Fibroblast of mammary gland (primary cell): ENCODE results near the gene DYNLT5.
"Not testable (repeated sequence)": the region's sequence is repeated elsewhere in the genome, so short reads cannot be mapped to it uniquely, and the experiment has no call there.

Source experiments
- DNase-seq: peaks from one replicate; pipeline ENCODE4 v3.0.0-alpha.2; 2010; ENCODE audit warnings: low read depth
- H3K4me3 ChIP-seq: 2 replicates; pipeline ENCODE4 v1.5.1; 2011; ENCODE audit warnings: low read depth, mild to moderate bottlenecking, low read length, moderate library complexity; ENCODE audit not compliant: control insufficient read depth
- TF ChIP-seq, protein P1 (sequence below): conservative IDR thresholded peaks from 2 replicates; pipeline ENCODE4 v1.5.1; 2011; ENCODE audit warnings: low read depth, low read length, inconsistent platforms; ENCODE audit not compliant: control insufficient read depth, insufficient read depth

DYNLT5 gene

DNA sequence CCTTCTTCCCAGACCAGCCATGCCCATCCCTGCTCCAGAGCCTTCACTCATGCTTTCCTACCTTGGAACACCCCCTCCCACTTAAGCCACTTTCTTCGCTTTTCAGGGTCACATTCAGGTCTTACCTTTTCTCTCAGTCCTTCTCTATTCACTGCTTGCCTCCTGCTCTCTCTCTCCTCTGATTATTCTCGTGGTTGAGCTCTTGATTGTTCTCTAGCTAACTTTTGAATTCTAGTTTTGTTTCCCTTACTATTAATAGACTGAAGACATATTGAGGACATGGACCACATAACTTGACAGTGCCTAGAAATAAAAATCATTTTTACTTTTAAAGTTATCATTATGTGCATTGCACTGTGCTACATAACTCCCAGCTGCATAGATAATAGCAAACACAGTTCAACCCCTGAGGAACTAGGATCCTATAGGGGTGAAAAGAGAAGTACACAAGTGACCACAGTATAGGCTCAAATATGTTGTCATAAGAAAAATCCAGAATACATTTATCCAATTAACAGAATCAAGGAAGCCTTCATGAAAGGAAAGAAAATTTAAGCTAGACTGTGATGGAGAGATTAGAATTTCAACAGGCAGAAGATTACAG lies 27.3 kb downstream of the DYNLT5 start:
- no peak overlapping the region for H3K4me3 ChIP-seq
- TF ChIP-seq, protein P1, sequence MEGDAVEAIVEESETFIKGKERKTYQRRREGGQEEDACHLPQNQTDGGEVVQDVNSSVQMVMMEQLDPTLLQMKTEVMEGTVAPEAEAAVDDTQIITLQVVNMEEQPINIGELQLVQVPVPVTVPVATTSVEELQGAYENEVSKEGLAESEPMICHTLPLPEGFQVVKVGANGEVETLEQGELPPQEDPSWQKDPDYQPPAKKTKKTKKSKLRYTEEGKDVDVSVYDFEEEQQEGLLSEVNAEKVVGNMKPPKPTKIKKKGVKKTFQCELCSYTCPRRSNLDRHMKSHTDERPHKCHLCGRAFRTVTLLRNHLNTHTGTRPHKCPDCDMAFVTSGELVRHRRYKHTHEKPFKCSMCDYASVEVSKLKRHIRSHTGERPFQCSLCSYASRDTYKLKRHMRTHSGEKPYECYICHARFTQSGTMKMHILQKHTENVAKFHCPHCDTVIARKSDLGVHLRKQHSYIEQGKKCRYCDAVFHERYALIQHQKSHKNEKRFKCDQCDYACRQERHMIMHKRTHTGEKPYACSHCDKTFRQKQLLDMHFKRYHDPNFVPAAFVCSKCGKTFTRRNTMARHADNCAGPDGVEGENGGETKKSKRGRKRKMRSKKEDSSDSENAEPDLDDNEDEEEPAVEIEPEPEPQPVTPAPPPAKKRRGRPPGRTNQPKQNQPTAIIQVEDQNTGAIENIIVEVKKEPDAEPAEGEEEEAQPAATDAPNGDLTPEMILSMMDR, result no peak

DNA sequence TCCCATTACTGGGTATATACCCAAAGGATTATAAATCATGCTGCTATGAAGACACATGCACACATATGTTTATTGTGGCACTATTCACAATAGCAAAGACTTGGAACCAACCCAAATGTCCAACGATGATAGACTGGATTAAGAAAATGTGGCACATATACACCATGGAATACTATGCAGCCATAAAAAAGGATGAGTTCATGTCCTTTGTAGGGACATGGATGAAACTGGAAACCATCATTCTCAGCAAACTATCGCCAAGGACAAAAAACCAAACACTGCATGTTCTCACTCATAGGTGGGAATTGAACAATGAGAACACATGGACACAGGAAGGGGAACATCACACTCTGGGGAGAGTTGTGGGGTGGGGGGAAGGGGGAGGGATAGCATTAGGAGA lies 33.5 kb downstream of the DYNLT5 start:
- H3K4me3 ChIP-seq, DNase-seq: not testable (repeated sequence)

More for the DNA sequence above, 27.3 kb downstream of the DYNLT5 start:
- no peak for DNase-seq

DNA sequence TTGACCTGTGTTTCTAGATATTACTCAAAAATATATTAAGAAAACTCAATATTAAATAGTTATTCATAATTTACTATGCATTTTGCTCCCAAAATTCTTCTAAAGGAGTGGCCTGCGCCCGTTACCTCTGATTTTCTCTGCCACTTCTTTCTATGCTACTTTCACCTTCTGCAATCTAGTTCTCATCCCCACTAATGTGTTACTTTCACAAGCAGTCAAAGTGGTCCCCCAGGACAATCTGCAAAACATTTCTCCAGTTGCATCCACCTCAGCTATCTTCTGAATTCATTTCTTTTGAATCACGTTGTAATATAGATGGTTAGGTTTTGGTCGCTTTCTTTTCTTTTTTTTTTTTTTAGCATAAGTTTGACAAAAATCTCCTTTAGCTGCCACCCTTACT lies 35.4 kb downstream of the DYNLT5 start:
- no peak for DNase-seq
- TF ChIP-seq, protein P1, result no peak

DNA sequence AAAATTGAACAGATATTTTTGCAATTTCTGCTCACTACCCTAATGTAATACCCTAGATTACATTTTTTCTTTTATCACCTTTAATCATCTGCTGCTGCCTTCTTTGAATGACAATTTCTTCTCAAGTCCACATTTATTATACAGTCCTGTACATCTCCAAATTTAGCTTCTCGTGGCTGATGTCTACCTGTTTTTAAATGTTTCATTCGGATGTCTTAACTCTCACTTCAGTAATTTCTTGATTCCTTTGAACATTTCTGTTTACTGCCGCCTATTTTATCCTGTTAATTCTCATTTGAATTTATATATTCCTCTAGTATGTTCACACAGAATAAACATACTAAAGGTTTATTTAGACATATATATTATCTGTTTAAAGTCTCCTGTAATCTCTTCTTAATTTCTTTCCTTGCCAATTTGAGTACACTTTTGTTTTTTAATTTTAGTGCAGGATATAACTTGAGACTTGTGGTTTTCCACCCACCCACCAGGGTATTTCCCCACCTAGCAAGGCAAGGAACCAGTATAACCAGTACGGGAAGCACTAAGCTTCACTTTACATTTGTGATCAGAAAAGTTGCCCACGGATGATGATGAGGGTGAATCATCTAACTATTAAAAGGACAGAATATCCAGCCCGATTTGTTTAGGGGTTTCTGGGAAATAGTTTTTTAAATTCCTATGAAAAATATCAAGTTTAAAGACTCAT lies 36.1 kb downstream of the DYNLT5 start:
- DNase-seq, result no peak
- TF ChIP-seq, protein P1, result no peak
- no peak overlapping the region for H3K4me3 ChIP-seq

More for the DNA sequence above, 35.4 kb downstream of the DYNLT5 start:
- H3K4me3 ChIP-seq, result no peak overlapping the region

DNA sequence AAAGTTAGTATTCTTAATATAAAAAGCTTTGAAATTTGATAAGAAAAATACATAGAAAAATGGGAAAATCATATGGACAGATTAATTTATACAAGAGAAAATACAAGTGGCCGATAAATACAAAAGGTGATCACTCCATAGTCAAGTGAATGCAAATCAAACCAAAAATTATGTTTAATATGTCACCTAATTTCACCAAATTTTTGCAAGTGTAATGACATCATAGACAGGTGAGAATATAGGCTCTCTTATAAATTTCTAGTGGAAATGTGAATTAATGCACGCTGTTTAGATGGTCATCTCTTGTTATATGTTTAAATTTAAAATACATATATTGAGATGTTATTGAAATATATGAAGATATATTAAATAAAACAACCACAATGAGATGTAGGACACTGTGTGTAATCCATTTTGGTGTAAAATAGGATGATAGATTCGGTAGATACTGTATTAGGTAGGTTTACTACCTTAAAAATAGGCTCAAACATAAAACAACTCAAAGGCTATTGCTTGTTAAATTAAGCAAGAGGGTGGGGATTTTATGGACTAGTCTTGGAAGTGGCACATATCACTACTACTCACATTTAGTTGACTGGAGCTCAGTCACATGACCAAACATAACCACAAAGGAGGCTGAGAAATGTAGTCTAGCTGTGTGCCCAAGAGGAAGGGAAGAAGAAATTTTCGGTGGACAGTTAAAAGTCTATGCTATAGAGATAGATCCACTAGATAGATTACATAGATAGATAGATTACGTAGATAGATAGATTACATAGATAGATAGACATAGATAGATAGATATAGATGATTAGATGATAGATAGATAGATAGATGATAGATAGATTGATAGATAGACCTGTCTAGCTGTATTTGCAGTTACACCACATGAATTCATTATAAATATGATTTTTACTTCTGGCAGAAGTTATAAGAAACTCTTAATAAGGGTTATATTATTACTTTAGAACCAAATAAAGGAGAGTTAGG lies 39.7 kb downstream of the DYNLT5 start:
- H3K4me3 ChIP-seq, result no peak overlapping the region
- TF ChIP-seq, protein P1, result no peak
- DNase-seq, result no peak

DNA sequence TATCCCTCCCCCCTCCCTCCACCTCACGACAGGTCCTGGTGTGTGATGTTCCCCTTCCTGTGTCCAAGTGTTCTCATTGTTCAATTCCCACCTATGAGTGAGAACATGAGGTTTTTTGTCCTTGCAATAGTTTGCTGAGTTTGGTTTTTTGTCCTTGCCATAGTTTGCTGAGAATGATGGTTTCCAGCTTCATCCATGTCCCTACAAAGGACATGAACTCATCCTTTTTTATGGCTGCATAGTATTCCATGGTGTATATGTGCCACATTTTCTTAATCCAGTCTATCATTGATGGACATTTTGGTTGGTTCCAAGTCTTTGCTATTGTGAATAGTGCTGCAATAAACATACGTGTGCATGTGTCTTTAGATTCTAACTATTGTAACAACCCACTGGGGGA lies 43.6 kb downstream of the DYNLT5 start:
- H3K4me3 ChIP-seq, DNase-seq: not testable (repeated sequence)

DNA sequence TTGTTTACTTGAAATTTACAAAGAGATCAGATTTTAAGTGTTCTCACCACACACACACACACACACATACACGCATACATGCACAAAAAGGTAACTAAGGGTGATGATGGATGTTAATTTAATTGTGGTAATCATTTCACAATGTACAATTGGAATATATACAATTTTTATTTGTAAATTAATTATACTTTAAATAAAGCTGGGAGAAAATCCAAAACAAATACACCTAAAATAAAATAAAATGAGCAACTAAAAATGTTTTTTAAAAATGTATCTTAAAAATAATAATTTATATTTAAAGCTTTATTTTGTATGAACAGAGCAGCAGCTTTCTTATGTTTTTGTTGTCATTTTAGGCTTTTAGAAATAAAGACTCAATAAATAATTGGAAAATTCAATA lies 57.0 kb downstream of the DYNLT5 start:
- TF ChIP-seq, protein P1, result no peak
- DNase-seq, result no peak
- no peak overlapping the region for H3K4me3 ChIP-seq
